Smooth muscle cell (in vitro differentiated cells): ENCODE data around the gene CHORDC1. TPM values are rescaled to one million over a fixed set of nuclear protein-coding genes. Genes with fewer than 3 reads are reported as not detected.

ENCODE experiments used
- DNase-seq: peaks from one replicate; lab custom pipeline; 2025; ENCODE audit not compliant: unreplicated experiment; lab: John Stamatoyannopoulos, UW
- H2AFZ ChIP-seq: fragments of 200-600 bp; sonication (generic); 2 replicates; pipeline ENCODE4 v1.6.0; 2016; ENCODE audit warnings: antibody characterized with exemption, low read depth, mild to moderate bottlenecking
- H3F3A ChIP-seq: fragments of 200-600 bp; sonication (generic); 2 replicates; pipeline ENCODE4 v1.6.0; 2017; ENCODE audit warnings: antibody characterized with exemption, low read depth
- H3K27ac ChIP-seq: fragments of 200-600 bp; sonication (generic); 2 replicates; pipeline ENCODE4 v1.5.1; 2016; ENCODE audit warnings: low read depth, mild to moderate bottlenecking
- H3K27me3 ChIP-seq: fragments of 200-600 bp; sonication (generic); 2 replicates; pipeline ENCODE4 v1.6.1; 2016; ENCODE audit warnings: low read depth, mild to moderate bottlenecking
- H3K36me3 ChIP-seq: fragments of 200-600 bp; sonication (generic); 2 replicates; pipeline ENCODE4 v1.5.1; 2016; ENCODE audit warnings: low read depth
- H3K4me1 ChIP-seq: fragments of 200-600 bp; sonication (generic); 2 replicates; pipeline ENCODE4 v1.5.1; 2016; ENCODE audit warnings: low read depth
- H3K4me2 ChIP-seq: fragments of 200-600 bp; sonication (generic); 2 replicates; pipeline ENCODE4 v1.6.0; 2016; ENCODE audit warnings: mild to moderate bottlenecking
- H3K4me3 ChIP-seq: fragments of 200-600 bp; sonication (generic); 2 replicates; pipeline ENCODE4 v1.5.1; 2016; ENCODE audit warnings: mild to moderate bottlenecking
- H3K79me2 ChIP-seq: fragments of 200-600 bp; sonication (generic); 2 replicates; pipeline ENCODE4 v1.6.0; 2016; ENCODE audit warnings: low read depth, mild to moderate bottlenecking
- H3K9ac ChIP-seq: fragments of 200-600 bp; sonication (generic); 2 replicates; pipeline ENCODE4 v1.6.0; 2016; ENCODE audit warnings: low read depth
- H3K9me3 ChIP-seq: fragments of 200-600 bp; sonication (generic); replicated peaks from 2 replicates; pipeline ENCODE4 v1.5.1; 2016; ENCODE audit warnings: low read depth
- H4K20me1 ChIP-seq: fragments of 200-600 bp; sonication (generic); 2 replicates; pipeline ENCODE4 v1.6.0; 2016; ENCODE audit warnings: low read depth
- WGBS: methylation state at CpG from one replicate; pipeline ENCODE4 v1.1.7; 2016; ENCODE audit warnings: low lambda C conversion rate; 5-methylcytosine and 5-hydroxymethylcytosine counted together
- polyA plus RNA-seq: library from polyadenylated mRNA; unstranded; fragments of >200 nt; fragmentation: Nextera tagmentation; extraction: Ambion mirVana; gene quantifications from 2 replicates; pipeline ENCODE4 v1.2.1, GENCODE V29; 2016
- total RNA-seq: library from RNA; depleted of rRNA; stranded (reverse); fragments of >200 nt; gene quantifications from 2 replicates; pipeline ENCODE4 v1.2.3, GENCODE V29; 2014
- TF ChIP-seq, protein P1 (sequence below): fragments of 200-600 bp; sonication (generic); IDR thresholded peaks from 2 replicates; pipeline ENCODE4 v1.5.1; 2017; ENCODE audit warnings: borderline replicate concordance, mild to moderate bottlenecking, antibody characterized with exemption; ENCODE audit not compliant: insufficient read depth, poor library complexity, severe bottlenecking

The CHORDC1 gene
- total and polyA plus RNA-seq, 2 experiments from 2014 or later, result 22.3 to 79.2 TPM

DNA sequence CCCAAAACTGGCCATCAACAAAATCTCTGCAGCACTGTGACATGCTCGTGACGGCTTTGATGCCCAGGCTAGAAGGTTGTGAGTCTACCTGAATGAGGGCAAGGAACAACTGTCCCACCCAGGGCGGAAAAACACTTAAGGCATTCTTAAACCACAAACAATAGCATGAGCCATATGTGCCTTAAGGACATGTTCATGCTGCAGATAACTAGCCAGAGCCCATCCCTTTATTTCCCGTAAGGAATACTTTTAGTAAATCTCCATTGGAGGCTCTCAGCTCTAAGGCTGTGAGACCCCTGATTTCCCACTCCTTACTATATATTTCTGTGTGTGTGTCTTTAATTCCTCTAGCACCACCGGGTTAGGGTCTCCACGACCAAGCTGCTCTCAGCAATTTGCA, 3.4 kb downstream of the CHORDC1 start:
- no peak overlapping the region for H3K4me3 ChIP-seq
- peaks cover 79% of the 10 kb centered on the region for H4K20me1 ChIP-seq
- peaks cover 3% of the 10 kb centered on the region for H3K36me3 ChIP-seq
- no peaks in the 10 kb centered on the region for H3K27me3 ChIP-seq
- H2AFZ ChIP-seq, result no peak overlapping the region
- H3K27ac ChIP-seq, result peak overlapping the region; percentile 16
- H3K4me1 ChIP-seq, result peaks cover 27% of the 10 kb centered on the region
- whole genome bisulfite sequencing, result 97% methylated on average over 6 of the region's 6 CpGs
- H3K4me2 ChIP-seq, result no peak overlapping the region
- H3K9me3 ChIP-seq, result no peaks in the 10 kb centered on the region
- DNase-seq, result no peak
- H3K9ac ChIP-seq, result no peak overlapping the region
- no peaks in the 10 kb centered on the region for H3F3A ChIP-seq
- H3K79me2 ChIP-seq, result peaks cover 88% of the 10 kb centered on the region
- TF ChIP-seq, protein P1, sequence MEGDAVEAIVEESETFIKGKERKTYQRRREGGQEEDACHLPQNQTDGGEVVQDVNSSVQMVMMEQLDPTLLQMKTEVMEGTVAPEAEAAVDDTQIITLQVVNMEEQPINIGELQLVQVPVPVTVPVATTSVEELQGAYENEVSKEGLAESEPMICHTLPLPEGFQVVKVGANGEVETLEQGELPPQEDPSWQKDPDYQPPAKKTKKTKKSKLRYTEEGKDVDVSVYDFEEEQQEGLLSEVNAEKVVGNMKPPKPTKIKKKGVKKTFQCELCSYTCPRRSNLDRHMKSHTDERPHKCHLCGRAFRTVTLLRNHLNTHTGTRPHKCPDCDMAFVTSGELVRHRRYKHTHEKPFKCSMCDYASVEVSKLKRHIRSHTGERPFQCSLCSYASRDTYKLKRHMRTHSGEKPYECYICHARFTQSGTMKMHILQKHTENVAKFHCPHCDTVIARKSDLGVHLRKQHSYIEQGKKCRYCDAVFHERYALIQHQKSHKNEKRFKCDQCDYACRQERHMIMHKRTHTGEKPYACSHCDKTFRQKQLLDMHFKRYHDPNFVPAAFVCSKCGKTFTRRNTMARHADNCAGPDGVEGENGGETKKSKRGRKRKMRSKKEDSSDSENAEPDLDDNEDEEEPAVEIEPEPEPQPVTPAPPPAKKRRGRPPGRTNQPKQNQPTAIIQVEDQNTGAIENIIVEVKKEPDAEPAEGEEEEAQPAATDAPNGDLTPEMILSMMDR, result no peak

DNA sequence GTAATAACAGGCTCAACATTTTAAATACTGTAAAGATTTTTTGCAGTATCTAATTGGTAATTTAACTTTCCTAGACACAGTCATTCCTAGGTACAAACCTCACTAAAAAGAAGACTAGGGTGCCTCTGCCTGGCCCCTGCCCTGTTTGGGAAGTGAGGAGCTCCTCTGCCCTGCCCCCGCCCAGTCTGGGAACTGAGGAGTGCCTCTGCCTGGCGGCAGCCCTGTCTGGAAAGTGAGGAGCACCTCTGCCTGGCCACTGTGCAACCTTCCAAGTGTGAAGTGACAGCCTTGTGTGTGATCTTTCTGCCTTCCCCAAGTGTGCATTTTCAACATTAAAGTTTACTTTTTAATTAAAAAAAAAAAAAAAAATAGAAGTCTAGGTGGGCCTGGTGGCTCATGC, 4.2 kb downstream of the CHORDC1 start:
- no peaks in the 10 kb centered on the region for H3F3A ChIP-seq
- TF ChIP-seq, protein P1, result no peak
- peaks cover 6% of the 10 kb centered on the region for H3K36me3 ChIP-seq
- H3K4me1 ChIP-seq, result peaks cover 27% of the 10 kb centered on the region
- H3K79me2 ChIP-seq, result peaks cover 92% of the 10 kb centered on the region
- no peak overlapping the region for H2AFZ ChIP-seq
- no peak overlapping the region for H3K27ac ChIP-seq
- no peak overlapping the region for H3K4me2 ChIP-seq
- no peaks in the 10 kb centered on the region for H3K9me3 ChIP-seq
- H4K20me1 ChIP-seq, result peaks cover 86% of the 10 kb centered on the region
- H3K27me3 ChIP-seq, result no peaks in the 10 kb centered on the region
- no peak for DNase-seq
- H3K4me3 ChIP-seq, result no peak overlapping the region
- WGBS, result 68% methylated on average over 2 of the region's 2 CpGs
- H3K9ac ChIP-seq, result no peak overlapping the region

DNA sequence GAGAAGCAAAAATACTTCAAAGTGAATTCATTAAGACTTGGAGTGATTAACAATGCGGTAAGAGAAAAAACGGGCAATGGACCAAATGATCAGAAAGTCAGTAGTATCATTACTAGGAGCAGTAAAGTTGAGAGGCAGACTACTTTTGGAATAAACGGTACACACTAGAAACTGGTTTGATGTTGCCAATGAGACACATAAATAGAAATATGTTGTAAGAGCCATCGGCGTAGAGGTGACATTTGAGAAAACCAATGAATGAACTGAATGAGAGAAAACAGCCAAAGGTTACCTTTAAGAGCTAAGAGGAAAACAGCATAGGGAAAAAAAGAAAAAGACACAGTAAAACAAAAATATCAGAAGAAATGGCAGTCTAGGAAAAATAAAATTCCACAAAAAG, 6.2 kb downstream of the CHORDC1 start:
- Histone ChIP-seq H2AFZ (no peak overlapping the region), H3K36me3 (peaks cover 20% of the 10 kb centered on the region), H3K27ac (no peak overlapping the region), H3K4me1 (peaks cover 21% of the 10 kb centered on the region), H3F3A (no peaks in the 10 kb centered on the region), H3K4me2 (no peak overlapping the region), H3K27me3 (no peaks in the 10 kb centered on the region), H4K20me1 (peaks cover 98% of the 10 kb centered on the region), H3K4me3 (no peak overlapping the region), H3K9me3 (no peaks in the 10 kb centered on the region), H3K79me2 (peaks cover 100% of the 10 kb centered on the region), H3K9ac (no peak overlapping the region)
- TF ChIP-seq, protein P1, result no peak
- no peak for DNase-seq
- 98% methylated on average over 5 of the region's 5 CpGs for WGBS

DNA sequence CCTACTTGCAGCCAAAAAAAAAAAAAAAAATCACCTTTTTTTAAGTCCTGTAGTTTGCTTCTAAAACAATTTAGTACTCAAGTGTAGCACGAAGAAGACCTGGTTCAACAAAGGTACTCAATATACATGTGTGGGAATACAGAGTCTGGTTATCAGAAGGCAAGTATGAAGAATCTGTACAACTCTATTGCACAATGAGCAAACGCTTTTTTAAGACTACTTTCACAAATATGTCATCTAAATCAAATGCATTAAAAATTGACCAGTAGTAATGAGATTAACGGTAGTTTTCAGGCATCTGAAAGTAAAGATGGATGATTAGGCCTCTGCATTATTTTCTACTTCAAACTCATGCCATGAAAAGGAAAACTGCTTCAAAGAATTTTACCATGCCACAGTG, 9.5 kb downstream of the CHORDC1 start:
- TF ChIP-seq, protein P1, result no peak
- no peak for DNase-seq
- peaks cover 83% of the 10 kb centered on the region for H4K20me1 ChIP-seq
- no peaks in the 10 kb centered on the region for H3K9me3 ChIP-seq
- H3K79me2 ChIP-seq, result peaks cover 89% of the 10 kb centered on the region
- no peak overlapping the region for H3K27ac ChIP-seq
- no peak overlapping the region for H3K4me3 ChIP-seq
- H3K27me3 ChIP-seq, result no peaks in the 10 kb centered on the region
- H3K4me1 ChIP-seq, result peaks cover 5% of the 10 kb centered on the region
- no peak overlapping the region for H3K4me2 ChIP-seq
- no peak overlapping the region for H2AFZ ChIP-seq
- peaks cover 39% of the 10 kb centered on the region for H3K36me3 ChIP-seq
- H3F3A ChIP-seq, result no peaks in the 10 kb centered on the region
- WGBS, result 94% methylated on average over 3 of the region's 3 CpGs
- H3K9ac ChIP-seq, result no peak overlapping the region
